GM19438 (cell line): ENCODE measurements around the gene FOSL2.

Experiments used
- ATAC-seq: cut with Tn5 transposase; IDR thresholded peaks from one replicate; pipeline ENCODE4 v1.9.1; 2021; ENCODE audit warnings: low read depth; ENCODE audit not compliant: unreplicated experiment

The FOSL2 gene

DNA sequence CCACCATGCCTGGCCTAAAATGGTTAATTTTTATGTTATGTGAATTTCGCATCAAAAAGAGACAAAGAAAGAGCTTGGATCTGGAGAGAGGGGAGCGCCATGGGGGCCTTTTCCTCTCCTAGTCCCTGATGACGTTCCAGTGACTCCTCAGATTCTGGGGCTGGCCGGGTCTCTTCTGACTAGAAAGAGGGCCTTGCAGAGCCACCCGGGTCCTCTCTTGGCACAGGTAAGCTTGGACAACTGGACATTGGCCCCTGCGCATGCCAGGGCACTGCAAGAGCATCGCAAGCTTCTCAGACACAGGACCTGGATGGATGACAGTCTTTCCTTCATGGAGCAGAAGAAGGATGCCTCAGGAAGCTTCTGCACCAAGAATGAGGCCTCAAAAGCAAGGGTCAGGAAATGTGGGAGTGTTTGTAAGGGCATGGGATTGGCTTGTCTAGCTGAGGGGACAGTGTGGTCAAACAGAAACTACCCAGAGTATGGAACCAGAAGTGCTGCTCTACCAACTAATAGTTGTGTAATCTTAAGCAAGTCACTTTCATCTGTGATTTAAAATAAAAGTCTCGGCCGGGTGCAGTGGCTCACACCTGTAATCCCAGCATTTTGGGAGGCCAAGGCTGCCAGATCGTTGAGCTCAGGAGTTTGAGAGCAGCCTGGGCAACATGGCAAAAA is 35.2 kb downstream of the FOSL2 start:
- no peak for ATAC-seq

GRCh38 chr2:28428486-28428885 is 35.8 kb downstream of the FOSL2 start:
- ATAC-seq, result no peak

DNA sequence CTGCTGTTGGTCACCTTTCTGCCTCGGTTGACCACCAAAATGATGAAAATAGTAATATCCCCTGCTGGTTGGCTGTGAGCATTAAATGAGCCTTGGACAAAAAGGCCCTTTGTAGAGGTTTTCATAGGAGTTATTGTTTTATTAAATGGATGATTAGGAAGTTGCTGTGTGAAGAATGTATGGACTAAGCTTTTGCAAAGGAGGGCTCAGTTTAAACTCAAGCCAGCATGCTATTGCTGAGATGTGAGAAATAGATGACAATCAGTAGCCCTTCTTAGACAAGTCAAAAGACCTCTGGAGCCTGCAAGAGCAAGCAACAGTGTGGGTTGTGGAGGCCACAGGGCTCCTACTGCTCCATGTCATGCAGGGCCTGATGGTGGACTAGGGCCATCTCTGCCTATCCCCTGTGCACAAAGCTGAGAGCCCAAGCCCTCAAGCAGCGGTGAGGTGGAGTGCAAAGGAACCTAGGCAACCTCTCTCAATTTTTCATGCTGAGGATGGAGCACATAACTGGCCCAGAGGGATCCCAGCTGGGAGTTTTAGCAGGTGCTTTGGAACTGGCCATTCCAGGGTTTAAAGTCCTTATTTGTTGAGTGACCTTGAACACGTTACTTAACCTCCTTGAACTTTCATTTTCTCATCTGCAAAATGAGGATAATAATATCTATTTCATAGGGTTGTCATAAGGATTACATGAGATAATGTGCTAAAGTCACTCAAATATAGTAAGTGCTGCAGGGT is 37.1 kb downstream of the FOSL2 start:
- ATAC-seq, result no peak

GRCh38 chr2:28430377-28430765 is 37.7 kb downstream of the FOSL2 start:
- no peak for ATAC-seq

GRCh38 chr2:28430788-28431418 is 38.2 kb downstream of the FOSL2 start:
- no peak for ATAC-seq

- ATAC-seq, result no peak
These were observed 39.1 kb downstream of the FOSL2 start for GRCh38 chr2:28431741-28432140.

DNA sequence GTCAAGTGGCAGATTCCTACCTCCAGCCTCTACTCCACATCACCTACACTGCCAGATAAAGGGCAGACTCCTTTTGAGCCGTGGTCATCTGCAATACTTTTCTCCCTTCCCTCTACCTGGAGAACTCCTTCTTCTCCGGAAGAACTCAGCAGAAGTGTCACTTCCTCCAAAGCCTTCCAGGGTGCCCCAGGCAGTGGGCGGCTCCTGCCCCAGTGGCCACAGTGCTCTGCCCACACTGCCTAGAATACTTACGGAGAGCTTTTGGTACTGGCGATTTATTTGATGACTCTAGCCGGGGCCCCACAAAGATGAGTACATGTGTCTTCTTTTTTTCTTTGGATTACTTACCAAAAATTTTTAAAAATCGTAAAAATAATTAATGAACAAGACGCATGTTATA is 39.7 kb downstream of the FOSL2 start:
- no peak for ATAC-seq

DNA sequence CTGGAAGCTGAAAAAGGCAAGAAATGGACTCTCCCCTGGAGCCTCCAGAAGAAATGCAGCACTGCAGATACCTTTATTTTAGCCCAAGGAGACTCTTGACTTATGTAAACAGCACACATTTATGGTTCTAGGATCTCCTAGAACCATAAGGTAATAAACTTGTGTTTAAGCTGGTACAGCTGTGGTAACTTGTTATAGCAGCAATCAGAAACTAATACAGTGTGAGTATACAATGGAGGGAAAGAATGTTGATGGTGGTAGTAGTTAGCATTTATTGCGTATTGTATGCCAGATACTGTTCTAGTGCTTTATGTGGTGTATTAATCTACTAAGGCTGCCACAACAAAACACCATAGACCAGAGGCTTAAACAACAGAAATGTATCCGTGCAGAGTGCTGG is 40.6 kb downstream of the FOSL2 start:
- ATAC-seq, result no peak

DNA sequence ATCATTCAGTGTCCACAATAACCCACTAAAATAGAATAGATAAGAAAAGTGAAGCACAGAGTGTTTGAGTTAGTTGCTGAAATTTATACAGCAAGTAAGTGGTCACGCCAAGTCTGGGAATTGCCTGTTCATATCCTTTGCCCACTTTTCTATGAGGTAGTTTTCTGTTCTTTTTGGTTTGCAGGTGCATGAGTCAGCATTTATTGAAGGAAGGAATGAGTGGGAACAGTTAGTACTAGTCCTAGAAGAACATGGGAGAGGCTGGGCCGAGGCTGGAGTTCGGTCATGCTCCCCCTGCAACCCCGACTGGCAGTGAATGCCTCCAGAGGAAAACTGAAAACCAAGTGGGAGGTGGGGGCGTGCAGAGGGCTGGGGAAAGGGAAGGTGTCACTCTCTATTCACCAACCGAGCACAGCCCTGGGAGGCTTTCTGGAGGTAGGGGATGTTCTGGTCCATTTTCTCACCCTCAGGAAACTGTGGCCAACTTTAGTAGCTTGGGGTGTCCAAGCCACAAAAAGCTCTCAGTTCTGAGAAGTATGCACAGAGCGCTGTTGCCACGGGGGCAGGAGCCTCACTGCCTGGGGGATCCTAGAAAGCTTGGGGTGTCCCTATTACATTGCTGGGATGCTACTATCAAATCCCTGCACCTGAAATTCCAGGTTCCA is 41.4 kb downstream of the FOSL2 start:
- no peak for ATAC-seq

DNA sequence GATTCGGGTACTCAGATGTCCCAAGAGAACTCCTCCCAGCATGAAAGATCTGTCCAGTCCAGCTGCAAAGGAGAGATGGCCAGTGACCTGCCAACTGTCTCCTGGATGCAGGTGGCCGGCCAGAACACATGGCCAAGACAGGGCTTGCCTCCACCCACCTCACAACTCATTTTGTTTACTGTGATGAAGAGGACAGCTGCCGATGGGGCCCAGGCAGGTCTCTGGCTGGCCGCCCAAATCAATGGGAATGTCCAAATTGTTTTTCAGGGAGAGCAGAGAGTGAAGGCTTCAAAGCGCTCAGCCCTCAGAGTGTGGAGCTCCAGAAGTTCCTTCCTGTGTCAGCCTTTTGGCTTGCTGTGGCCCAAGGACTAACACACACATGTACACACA is 41.9 kb downstream of the FOSL2 start:
- ATAC-seq, result no peak

DNA sequence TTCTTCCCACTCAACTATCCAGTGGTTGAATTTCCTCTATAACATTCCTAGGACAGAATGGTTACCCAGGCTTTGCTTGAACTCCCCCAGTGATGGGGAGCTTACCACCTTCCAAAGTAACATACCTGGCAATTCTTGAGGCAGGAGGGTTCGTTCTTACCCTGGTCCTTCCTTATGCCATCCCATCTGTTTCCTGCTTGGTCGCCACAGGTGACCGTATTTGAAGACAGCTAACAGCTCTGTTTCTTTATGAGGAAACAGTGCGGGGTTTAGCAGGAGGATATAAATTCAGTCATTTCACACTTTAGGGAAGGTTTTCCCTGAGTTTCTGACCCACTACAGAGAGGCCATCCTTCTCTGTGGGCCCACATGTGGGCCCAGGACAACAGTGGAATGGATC is 42.6 kb downstream of the FOSL2 start:
- no peak for ATAC-seq

DNA sequence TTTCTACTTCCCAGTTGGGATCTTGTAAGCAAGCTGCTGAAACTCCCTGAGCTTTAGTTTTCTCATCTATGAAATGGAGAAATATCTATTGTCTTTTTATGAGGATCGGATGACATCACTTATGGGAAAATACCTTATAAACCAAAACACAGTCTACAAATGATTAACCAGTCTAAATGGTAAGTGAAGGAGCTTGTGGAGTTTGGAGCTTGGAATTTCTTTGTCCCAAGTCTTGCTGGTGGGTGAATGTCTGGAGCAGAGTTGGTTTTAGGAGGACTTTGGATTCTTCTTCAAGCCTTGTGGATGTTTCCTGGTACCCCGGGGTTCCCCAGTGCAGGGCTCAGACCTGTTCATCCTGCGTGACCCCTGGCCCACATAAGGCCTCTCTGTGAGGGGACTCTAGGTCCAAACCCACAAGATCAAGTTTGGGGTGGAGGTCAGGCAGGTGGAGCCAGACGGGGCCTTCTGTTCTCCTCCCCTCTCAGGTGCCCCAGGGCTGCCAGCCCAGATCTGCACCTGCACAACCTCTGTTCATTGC is 43.2 kb downstream of the FOSL2 start:
- ATAC-seq, result no peak

DNA sequence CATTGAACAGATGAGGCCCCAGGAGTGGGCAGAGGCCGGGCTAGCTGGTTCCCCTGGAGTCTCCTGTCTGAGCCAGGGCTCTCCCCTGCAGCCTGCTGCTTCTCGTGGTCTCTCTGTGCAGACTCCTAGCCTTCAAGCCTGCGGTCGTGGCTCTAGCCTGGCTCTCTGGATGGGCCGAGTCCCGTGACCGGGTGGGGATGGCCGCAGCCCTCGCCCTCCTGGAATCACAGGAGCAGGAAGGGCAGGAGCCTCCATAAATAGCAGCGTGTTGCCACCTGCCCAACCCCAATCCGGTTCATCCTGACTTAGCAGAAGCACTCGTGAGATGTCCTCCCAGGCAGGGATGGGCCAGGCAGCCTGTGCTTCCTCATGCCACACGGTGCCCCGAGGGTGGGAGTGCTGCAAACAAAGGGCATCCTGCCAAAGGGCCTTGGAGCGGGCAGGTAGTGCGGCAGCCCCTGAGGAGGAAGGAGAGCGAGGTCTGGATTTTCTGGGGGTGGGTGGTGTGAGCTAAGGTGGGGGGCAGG is 43.9 kb downstream of the FOSL2 start:
- ATAC-seq, result no peak

GRCh38 chr2:28437149-28437835 is 44.6 kb downstream of the FOSL2 start:
- ATAC-seq, result no peak

- ATAC-seq, result no peak
These were observed 45.3 kb downstream of the FOSL2 start for GRCh38 chr2:28437918-28438317.

DNA sequence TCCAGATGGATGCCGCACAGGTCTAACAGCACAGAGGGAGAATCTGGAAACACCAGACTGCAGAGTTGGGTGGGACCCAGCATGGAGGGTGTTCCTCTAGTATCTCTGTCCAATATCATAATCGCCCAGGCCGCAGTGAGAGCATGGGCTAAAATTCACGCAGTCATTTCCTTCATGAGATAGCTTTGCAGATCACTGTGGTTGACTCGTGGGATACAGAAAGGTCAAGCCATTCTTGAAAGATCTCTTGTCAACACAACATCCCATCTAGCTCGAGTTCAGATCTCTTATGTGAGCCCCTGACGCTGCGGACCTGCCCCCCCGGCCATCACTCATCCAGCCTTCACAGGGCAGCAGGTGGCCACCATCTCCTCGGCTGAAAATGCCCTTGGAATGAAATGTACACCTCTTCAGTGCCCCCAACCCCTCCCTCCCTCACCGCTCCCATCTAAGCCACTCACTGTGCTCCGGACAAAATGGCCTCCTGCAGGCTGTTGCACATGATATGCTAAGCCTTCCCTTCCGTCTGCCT is 45.9 kb downstream of the FOSL2 start:
- ATAC-seq, result no peak

DNA sequence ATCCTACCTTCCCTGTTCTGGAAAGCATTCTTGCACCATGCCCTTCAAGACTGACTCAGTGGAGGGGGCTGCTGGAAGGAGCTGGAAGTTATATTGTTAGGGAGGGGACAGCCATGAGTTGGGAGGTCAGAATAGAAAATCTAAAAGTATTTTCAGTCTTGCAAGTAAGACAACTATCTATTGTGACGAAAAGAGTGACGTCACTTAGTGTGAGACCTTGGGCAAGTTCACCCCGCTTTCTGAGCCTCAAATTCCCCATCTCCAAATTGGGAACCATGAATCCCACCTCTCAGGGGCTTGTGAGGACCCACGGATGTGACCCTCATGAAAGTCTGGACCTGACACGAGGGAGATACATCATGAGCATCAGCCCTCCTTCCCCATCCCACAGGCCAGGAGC is 46.5 kb downstream of the FOSL2 start:
- ATAC-seq, result no peak

GRCh38 chr2:28439763-28440162 is 47.1 kb downstream of the FOSL2 start:
- no peak for ATAC-seq

DNA sequence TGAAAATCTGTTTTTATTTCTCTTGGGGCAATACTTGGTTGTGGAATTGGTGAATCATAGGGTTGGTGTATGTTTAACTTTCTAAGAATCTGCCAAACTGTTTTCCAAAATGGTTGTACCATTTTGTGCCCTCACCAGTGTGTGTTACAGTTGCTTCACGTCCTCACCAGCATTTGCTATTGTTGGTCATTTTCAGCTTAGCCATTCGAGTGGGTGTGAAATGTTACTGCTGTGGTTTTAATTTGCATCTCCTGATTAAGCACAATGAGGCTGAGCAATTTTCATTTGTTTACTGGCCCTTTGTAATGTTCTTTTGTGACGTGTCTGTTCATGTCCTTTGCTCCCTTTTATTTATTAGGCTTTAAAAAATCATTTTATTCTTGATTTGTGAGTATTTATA is 49.7 kb downstream of the FOSL2 start:
- no peak for ATAC-seq

DNA sequence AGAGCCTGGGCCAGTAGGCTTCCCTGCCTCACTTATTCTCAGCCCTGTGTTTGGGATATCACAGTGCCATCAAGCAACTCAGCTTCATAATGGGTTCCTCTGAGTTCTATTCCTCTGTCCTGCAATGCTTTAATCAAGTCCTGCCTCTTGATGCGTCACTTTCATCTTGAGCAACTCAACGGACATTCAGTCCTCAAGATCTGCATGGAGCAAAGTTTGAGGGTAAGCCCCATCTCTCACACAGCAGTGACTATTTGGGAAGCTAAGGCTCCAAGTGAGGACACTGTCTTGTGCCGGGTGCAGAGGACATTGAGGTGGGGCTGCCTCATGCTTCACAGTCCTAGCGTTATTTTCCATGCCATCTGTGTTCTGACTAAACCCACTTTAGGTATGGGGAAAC is 52.3 kb downstream of the FOSL2 start:
- no peak for ATAC-seq
